GM10847 (cell line): ENCODE data around the gene UMAD1.

Experiments used
- POLR2A ChIP-seq: IDR thresholded peaks from 2 replicates; pipeline ENCODE4 v1.6.1; 2011; ENCODE audit not compliant: insufficient read length; ENCODE audit errors: extremely low read depth

Gene UMAD1

DNA sequence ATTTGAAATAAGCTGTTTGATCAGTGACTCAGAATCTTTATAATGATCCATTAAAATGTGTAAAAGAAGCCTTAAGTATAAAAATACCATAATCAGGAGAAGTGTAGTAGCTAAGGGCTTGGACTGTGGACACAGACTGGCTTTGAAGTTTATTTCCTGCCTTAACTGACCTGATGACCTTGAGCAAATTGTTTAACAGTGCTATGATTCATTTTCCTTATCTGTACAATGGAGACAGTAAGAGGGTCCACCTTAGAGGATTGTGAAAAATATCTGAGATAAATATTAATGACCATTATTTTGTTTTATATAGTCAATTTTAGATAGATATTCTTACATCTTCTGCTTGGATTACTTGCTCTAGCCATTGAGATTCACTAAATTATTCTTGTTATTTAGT, 91.2 kb downstream of the UMAD1 start:
- no peak for TF ChIP-seq POLR2A

DNA sequence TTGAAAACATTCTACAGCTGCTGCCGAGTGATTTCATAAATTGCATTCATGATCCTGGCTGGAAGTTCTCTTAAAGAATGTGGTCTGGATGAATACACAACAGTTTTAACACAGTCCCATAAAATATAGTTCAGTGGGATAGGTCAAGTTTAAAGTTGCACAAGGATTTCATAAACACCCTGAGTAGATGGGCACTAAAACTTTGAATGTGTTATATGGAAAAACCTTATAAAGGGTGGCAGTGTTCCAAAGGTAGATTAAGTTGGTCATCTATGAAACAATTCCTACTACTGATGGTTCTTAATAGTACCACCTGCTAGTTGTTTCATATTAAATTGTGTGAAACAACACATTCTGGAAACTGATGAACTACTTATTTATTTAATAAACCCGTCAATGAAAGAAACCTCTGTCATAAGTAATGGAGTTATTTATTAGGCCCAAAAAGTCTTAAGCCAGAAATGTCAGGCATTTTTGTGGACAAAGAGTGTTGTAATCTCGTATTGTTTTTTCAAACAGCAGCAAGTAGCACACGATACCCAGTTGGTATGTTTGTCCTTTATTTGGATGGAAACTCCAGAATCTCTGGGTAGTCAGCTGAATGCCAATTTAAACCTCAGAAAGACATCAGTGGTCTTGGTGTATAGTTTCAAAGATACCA, 92.2 kb downstream of the UMAD1 start:
- no peak for TF ChIP-seq POLR2A

DNA sequence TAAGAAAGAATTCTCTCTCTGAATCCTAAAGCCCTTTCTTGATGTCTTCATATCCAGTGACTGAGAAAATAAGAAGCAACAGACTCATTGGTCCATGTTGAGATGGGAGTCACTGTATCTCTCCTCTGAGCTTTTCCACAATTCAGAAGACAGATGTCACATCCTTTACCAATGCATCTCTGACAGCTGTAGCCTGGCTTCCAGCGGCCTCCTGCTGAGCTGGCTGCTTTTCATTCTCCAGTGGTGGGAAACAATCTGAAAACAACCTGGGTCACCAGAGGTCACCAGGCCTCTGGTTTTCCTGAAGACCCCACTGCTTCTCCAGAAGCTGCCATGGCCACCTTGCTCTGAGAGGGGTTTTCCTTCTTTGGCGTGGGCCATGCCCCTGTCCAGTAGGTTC, 96.1 kb downstream of the UMAD1 start:
- TF ChIP-seq POLR2A = no peak

DNA sequence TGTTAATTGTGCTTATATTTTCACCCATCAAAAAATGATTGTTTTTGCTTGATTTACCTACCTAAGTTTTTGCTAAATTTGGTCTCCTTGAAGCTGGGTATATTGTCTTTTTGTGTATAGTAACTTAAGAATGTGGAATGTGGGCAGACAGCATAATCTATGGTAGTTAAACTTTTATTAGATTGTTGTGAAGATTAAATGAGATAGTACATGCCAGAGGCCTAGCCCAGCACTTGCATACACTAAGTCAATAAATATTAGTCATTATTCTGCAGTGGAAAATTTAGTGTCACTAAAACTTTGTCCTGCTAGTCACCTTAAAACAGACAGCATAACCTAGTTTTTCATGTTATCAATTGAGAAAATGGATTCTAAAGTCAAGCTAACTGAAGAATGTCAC, 97.1 kb downstream of the UMAD1 start:
- no peak for TF ChIP-seq POLR2A

DNA sequence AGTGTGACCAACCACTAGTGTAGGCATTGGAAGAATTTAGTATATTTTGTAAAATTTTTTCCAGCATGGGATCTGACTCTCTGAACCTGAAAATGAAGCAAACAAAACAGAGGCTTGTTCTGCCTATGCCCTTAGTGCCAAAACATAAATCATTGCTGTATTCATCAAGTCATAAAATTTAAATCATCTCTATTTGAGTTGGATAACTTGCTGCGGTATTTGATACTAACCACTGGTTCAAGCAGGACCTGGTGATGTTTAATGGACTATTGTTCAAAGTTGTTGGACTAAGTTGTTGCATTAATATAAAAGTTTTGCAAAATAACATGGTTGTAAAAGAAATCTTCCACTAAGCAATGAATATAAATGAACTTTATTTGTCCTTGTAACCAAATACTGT, 97.6 kb downstream of the UMAD1 start:
- no peak for TF ChIP-seq POLR2A

DNA sequence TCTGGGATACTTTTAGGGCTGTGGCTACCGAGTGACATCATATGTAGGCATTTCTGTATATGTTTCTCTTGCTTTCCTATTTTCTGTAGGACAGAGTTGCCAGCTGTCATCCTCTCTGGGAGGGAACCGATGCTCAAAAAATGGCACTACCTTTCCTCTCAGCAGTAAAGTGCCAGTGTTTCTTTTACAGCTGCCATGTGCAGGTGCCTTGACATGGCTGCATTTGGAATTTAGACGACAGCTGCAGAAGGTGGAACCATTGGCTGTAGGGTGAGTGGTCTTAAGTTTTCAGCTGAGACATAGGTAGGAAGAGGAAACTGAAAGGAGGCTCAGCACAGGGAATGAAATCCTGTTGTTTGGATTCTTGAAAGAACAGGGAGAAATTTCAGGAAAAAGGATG, 98.1 kb downstream of the UMAD1 start:
- TF ChIP-seq POLR2A = no peak

DNA sequence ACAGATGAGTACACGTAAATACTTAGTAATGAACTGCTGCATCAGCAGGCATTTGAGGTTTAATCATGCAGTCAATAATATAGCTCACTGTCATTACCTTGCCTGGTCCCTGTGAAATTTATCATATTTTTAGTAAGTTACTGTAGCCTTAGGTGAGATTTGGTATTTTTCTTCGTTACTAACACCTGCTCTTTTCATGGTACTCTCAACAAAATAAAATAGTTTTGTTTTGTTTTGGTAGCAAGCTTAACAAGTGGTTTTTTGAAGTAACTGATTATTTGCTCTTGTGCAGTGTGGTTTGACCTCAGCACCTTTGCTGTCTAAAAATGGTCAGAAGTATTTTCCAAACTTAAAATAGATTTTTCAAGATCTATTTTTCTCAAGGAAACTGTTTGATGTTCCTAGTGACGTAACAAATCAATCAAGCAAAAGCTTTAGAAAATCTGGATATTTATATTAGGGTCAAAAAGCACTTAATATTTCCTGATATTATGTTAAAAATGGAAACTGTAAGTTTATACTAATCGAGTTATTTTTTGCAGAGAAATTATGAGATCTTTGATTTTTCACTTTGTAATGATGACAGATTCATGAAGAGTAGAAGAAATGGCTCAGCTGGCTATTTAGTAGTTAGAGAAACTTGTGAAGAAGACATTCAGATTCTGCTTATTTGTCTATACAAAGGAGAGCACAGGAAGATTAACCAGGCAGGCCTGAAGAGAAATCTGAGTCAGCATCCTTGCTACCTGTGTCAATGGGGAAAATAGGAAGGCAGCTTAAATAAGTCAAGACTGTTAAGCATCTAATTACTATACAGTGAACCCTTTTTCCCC, 98.9 kb downstream of the UMAD1 start:
- TF ChIP-seq POLR2A = no peak

DNA sequence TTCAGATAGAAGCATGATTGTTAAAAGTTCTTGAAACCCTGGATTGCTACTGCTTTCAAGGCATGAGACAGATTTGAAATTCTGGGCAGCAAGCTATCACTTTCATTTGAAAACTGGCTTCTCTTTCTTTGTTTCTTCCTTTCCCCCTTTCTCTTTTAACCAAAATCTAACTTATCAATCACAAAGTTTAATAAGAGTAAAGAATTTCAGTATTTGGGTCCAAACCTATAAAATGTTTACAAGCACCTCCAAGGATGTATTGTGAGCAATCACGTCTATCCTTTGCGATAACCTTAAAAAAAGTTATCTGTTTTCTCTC, 99.4 kb downstream of the UMAD1 start:
- TF ChIP-seq POLR2A = no peak

DNA sequence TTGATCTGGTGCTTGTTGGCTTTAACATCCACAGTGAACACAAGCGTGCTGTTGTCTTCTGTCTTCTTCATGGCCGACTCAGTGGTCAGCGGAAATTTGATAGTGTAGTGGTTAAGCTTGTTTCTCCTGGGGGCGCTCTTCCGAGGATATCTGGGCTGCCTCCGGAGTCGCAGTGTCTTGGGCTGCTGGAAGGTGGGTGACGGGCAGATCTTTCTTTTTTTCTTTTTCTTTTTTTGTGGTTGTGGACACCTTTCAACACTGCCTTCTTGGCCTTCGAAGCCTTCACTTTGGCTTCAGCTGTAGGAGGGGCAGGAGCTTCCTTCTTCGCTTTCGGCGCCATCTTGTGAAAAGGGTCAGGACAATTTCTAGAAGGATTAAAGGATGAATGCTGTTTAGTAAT, 101.7 kb downstream of the UMAD1 start:
- TF ChIP-seq POLR2A = no peak

DNA sequence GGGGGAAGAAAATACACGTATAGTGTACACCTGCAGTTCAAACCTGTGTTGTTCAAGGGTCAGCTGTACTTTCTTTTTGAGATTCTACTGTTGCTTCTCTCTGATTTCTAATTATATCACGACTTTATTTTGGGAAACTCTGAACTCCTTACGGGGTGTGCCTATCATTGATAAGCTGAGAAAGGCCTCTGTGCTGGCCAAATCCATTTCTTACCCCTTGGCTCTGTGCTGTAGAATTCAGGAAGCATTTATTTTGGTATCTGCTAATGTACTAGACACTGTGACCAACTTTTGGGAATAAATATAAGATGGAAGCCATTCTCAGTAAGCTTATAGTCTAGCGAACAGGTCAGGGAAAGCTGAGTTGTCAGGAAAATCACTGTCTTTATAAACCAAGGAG, 104.7 kb downstream of the UMAD1 start:
- no peak for TF ChIP-seq POLR2A

DNA sequence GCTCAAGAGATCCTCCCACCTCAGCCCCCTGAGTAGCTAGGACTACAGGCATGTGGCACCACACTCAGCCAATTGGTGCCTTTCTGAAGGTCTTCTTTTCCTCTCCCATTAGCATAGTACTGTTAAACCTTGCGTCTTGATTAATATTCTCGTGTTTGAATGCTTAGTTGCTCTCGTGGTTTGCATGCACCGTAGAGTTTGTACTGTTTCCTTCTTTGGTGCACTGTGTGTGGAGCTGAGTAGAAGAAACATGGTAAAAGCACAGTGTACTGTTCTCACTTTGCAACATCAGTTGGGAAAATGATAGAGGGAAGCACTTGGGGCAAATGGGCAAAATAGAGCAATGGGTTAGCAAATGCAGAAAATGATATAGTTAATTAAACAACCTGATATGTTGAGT, 105.4 kb downstream of the UMAD1 start:
- no peak for TF ChIP-seq POLR2A

DNA sequence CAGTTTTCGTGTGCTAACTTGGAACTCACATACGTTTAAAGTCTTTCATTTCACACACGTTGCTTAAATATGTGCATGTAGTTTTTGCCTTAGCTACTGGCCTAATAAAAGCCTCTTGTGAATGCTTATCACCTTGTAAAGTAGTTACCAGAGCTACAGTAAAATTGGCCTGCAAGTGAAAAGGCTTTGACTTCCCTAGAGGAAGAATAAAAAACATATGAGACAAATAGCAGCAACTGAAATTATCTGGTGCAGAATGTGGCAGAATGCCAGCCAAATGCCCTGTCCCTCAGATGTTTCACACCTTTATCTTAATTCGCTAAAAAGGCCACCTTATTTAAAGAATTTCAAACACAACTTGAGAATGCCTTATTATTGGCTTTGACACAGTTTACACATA, 105.9 kb downstream of the UMAD1 start:
- TF ChIP-seq POLR2A = no peak

DNA sequence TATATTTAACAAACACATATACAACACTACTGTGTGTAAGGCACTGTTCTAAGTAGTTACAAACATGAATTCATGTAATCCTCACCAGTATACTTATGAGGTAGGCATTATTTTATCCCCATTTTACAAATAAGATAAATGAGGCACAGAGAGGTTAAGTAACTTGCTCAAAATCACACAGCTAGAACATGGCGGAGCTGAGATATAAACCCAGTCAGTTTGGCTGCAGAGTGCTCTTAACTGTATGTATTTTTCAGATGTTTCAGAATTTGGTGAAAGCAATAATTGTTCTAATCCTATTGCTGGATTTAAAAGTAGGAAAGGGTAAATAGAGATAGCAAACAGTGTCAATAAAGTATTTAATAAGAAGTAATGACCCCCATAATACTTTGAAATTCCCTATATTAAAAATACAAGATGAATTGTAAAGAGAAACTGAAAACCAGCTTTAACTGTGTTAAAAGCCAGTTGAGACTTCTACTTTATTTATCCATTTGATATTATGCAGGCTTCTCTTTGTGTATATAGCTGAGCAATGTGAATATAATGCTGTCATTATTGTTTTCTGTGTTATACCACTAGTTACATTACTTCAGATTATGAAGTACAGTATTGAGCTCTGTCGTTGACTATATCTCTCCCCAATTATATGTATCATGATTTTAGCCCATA, 110.2 kb downstream of the UMAD1 start:
- TF ChIP-seq POLR2A = no peak

DNA sequence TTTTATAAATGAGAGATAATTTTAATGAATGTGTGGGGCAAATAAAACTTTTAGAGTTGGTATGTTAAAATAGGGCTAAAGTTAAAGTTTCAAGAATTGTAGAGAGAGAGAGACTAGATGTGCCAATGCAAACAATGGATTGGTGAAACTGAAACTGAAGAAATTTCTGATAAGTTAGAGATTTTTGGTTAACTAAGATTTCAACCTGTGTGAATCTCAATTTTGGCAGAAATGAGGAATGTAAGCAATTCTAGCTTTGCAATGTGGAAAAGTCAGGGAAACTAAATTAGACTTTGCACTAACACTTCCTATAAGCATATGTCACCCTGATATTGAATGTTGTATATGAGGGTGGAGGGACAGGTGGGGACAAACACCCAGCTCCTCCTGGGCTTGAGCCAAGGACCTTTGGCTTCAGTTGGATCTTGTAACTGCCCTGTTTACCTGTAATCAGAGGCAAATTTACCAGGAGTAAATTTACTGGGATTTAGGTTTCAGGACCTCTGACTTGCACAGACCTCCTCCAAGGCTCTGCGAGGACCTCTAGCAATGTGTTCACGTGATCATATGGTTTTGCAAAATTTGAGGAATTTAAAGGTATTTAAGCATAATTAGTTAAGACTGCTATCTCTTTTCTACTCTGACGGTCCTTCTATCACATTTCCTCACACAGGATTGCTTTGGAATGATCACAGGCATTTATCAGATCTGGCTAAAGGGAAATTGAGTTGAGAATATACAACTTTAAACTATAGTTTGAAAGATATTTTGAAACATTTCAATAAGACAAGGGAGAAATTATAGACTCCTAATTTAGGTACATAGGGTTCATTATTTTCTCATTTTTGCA, 110.9 kb downstream of the UMAD1 start:
- TF ChIP-seq POLR2A = no peak

DNA sequence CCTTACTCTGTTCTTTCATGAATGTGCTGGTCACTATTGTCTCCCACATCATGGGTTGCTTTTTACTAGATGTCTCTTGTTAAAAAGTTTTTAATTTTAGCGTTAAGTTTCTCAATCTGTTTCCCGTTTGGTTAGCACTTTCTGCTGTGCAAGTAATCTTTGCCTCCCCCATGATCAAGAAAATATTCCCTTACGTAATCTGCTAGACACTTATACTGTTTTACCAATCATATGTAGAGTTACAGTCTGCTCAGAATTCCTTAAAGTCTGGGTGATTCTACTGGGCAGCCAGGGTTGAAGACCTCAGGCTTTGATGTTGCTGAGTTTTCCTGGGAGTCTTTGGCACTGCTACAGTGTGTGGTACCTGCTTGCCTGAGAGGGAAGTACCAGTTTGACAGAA, 116.0 kb downstream of the UMAD1 start:
- TF ChIP-seq POLR2A = no peak
